ENCODE measurements around the gene DEAF1. TPM values are rescaled to one million over a fixed set of nuclear protein-coding genes. Genes with fewer than 3 reads are reported as not detected.

The DEAF1 gene
- total RNA-seq, 1 experiment from 2014 or later = 33.9 TPM

DNA sequence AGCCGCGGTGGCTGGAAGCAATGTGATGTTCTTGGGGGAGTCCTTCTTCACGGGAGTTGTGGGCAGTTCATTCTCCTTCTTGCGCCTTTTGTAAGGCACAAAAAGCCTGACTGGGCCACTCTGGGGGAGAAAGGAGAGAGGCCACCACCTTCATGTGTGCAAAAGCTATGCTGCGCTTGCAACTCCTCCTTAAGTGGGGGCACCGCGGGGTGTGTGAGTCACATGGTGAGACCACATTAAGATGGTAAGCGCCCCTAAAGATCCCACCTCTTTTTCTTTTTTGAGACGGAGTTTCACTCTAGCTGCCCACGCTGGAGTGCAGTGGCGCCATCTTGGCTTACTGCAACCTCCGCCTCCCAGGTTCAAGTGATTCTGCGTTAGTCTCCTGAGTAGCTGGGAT, 14.1 kb downstream of the DEAF1 start:
- CTCF ChIA-PET = no interaction called here

More for the DNA sequence above, 14.1 kb downstream of the DEAF1 start:
- no TSS peak for BruUV-seq (replicated peaks)
- Histone ChIP-seq H3K4me3 (replicated peaks in 1 of 2; ENCODE audit: low read depth in 1 of 2, low read length in 2 of 2) (no peak overlapping the region), H3K79me2 (ENCODE audit: insufficient read depth, low read length) (no peaks in the 10 kb centered on the region), H3K9ac (ENCODE audit: low read length) (no peak overlapping the region), H3K27ac (ENCODE audit: low read depth, low read length) (no peak overlapping the region), H3K27me3 (ENCODE audit: insufficient read depth, low read length) (no peaks in the 10 kb centered on the region), H3K36me3 (ENCODE audit: control insufficient read depth in 1 of 2, insufficient read depth in 2 of 2, low read length in 2 of 2) (peaks cover 6 to 22% of the 10 kb centered on the region in 2 experiments), H4K20me1 (ENCODE audit: insufficient read depth) (no peaks in the 10 kb centered on the region), H3K9me2 (ENCODE audit: insufficient read depth) (no peaks in the 10 kb centered on the region), H3K4me1 (ENCODE audit: control insufficient read depth in 1 of 2, insufficient read depth in 2 of 2, low read length in 2 of 2) (no peaks in the 10 kb centered on the region), H2AFZ (ENCODE audit: low read depth, low read length, poor library complexity, severe bottlenecking) (no peak overlapping the region), H3K9me3 (ENCODE audit: control insufficient read depth in 1 of 2, insufficient read depth in 1 of 2, low read depth in 1 of 2, low read length in 2 of 2) (no peaks in the 10 kb centered on the region), H3K4me2 (ENCODE audit: low read length) (no peak overlapping the region)
- TF ChIP-seq, protein P1, sequence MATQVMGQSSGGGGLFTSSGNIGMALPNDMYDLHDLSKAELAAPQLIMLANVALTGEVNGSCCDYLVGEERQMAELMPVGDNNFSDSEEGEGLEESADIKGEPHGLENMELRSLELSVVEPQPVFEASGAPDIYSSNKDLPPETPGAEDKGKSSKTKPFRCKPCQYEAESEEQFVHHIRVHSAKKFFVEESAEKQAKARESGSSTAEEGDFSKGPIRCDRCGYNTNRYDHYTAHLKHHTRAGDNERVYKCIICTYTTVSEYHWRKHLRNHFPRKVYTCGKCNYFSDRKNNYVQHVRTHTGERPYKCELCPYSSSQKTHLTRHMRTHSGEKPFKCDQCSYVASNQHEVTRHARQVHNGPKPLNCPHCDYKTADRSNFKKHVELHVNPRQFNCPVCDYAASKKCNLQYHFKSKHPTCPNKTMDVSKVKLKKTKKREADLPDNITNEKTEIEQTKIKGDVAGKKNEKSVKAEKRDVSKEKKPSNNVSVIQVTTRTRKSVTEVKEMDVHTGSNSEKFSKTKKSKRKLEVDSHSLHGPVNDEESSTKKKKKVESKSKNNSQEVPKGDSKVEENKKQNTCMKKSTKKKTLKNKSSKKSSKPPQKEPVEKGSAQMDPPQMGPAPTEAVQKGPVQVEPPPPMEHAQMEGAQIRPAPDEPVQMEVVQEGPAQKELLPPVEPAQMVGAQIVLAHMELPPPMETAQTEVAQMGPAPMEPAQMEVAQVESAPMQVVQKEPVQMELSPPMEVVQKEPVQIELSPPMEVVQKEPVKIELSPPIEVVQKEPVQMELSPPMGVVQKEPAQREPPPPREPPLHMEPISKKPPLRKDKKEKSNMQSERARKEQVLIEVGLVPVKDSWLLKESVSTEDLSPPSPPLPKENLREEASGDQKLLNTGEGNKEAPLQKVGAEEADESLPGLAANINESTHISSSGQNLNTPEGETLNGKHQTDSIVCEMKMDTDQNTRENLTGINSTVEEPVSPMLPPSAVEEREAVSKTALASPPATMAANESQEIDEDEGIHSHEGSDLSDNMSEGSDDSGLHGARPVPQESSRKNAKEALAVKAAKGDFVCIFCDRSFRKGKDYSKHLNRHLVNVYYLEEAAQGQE (IDR thresholded peaks at IDR 0.05; ENCODE audit: low read depth) = no peak
- no peak for TF ChIP-seq YY1 (IDR thresholded peaks at IDR 0.05; ENCODE audit: extremely low read depth, insufficient replicate concordance, low read depth, low read length)
- TF ChIP-seq EZH2phosphoT487 (IDR thresholded peaks at IDR 0.05; ENCODE audit: borderline replicate concordance) = no peak
- TF ChIP-seq CBX3 (IDR thresholded peaks at IDR 0.05; ENCODE audit: low read depth) = no peak
- TF ChIP-seq POLR2A (IDR thresholded peaks at IDR 0.05; ENCODE audit: borderline replicate concordance, extremely low read depth, insufficient read depth, insufficient read length) = no peak
- TF ChIP-seq FOSL1 (IDR thresholded peaks at IDR 0.05; ENCODE audit: low read depth) = no peak
- no peak for TF ChIP-seq SIN3A (IDR thresholded peaks at IDR 0.05; ENCODE audit: low read depth)
- no peak for TF ChIP-seq ATF3 (IDR thresholded peaks at IDR 0.05)
- DNase-seq (ENCODE audit: low read depth, low spot score) (no peak), ATAC-seq (no peak)
- intact Hi-C loops (cut with micrococcal nuclease) = no loop called here
- ChIA-PET POLR2A (no interaction called here), RAD21 (ENCODE audit: low non-redundant PET in 1 of 2, low total read pairs in 2 of 2, uncharacterized antibody in 2 of 2, unreplicated experiment in 2 of 2) (no interaction called here)

All from HCT116 (cell line).